ENCODE measurements around the gene NTN3. TPM values are rescaled to one million over a fixed set of nuclear protein-coding genes. Genes with fewer than 3 reads are reported as not detected.

NTN3 gene
- polyA plus RNA-seq, 1 of the 3 experiments (the other 2 are of a cell fraction): 0.28 TPM

GRCh38 chr16:2501946-2502895, 31.1 kb downstream of the NTN3 start:
- Histone ChIP-seq H3K4me2 (no peak overlapping the region), H3K79me2 (ENCODE audit: insufficient read depth) (no peaks in the 10 kb centered on the region), H3K4me1 (ENCODE audit: control insufficient read depth in 1 of 2, insufficient read depth in 2 of 2, low read depth in 1 of 2, low read length in 1 of 2) (peaks cover 0 to 19% of the 10 kb centered on the region in 2 experiments; a peak in 1 of 4 replicates), H3K9me3 (no peaks in the 10 kb centered on the region), H3K4me3 (ENCODE audit: low read depth in 2 of 2, low read length in 1 of 2) (no peak overlapping the region), H3F3A (replicated peaks; ENCODE audit: insufficient read depth) (peaks cover 4% of the 10 kb centered on the region), H3K9ac (no peak overlapping the region), H3K9me2 (no peaks in the 10 kb centered on the region), H3K27me3 (ENCODE audit: insufficient read depth) (no peaks in the 10 kb centered on the region), H4K20me1 (ENCODE audit: insufficient read depth) (0 out of 2 replicates have a peak, but pooled peaks cover 4% of the 10 kb centered on the region), H3K27ac (ENCODE audit: low read depth in 2 of 2, low read length in 1 of 2) (no peak overlapping the region; a peak in 1 of 4 replicates), H3K36me3 (replicated peaks in 1 of 2; ENCODE audit: control insufficient read depth in 1 of 2, insufficient read depth in 2 of 2, low read length in 1 of 2) (peaks cover 0 to 13% of the 10 kb centered on the region in 2 experiments), H2AFZ (ENCODE audit: low read depth) (no peak overlapping the region)
- ChIA-PET CTCF (interaction anchor here (0.6 to 4.3 kb wide), 34 partner anchors 10 to 307 kb away, joined by 3 to 95 read pairs (median 6); partner anchors contain the start of genes ABCA3, AMDHD2, ATP6V0C and CCNF), POLR2A (interaction anchor here (1.0 to 2.6 kb wide), 6 partner anchors 18 to 72 kb away, joined by 4 to 19 read pairs (median 4); partner anchors contain the start of genes AMDHD2, CCNF, NTN3 and TBC1D24)
- DNase-seq: no peak
- TF ChIP-seq USF1 (IDR thresholded peaks at IDR 0.05; ENCODE audit: borderline replicate concordance, low read depth) (no peak), USF2 (IDR thresholded peaks at IDR 0.05; ENCODE audit: borderline replicate concordance, low read depth, low read length) (no peak), NFIC (IDR thresholded peaks at IDR 0.05; ENCODE audit: borderline replicate concordance) (no peak), NRF1 (IDR thresholded peaks at IDR 0.05; ENCODE audit: low read depth, low read length) (no peak), GATA2 (CRISPR knock-in tag; IDR thresholded peaks at IDR 0.05) (no peak), TEAD4 (IDR thresholded peaks at IDR 0.05; ENCODE audit: borderline replicate concordance, insufficient read depth) (no peak), POLR2AphosphoS5 (IDR thresholded peaks at IDR 0.05; ENCODE audit: low read depth, low read length) (no peak), EP300 (IDR thresholded peaks at IDR 0.05; ENCODE audit: borderline replicate concordance in 1 of 2, low read depth in 1 of 2, low read length in 1 of 2) (no peak), CTCF (IDR thresholded peaks at IDR 0.05) (no peak), TCF12 (IDR thresholded peaks at IDR 0.05) (no peak), MAX (IDR thresholded peaks at IDR 0.05; ENCODE audit: low read depth) (no peak), PBX3 (IDR thresholded peaks at IDR 0.05) (no peak), ELF1 (IDR thresholded peaks at IDR 0.05) (no peak), RCOR1 (IDR thresholded peaks at IDR 0.05; ENCODE audit: low read length) (no peak), CHD2 (IDR thresholded peaks at IDR 0.05; ENCODE audit: low read length, partially characterized antibody) (no peak), RFX5 (IDR thresholded peaks at IDR 0.05; ENCODE audit: low read length) (no peak), RXRA (IDR thresholded peaks at IDR 0.05; ENCODE audit: borderline replicate concordance, low read depth) (no peak), TAF1 (IDR thresholded peaks at IDR 0.05; ENCODE audit: borderline replicate concordance, low read depth, low read length) (no peak), FOXJ3 (CRISPR knock-in tag; IDR thresholded peaks at IDR 0.05) (no peak), GABPA (IDR thresholded peaks at IDR 0.05; ENCODE audit: low read depth) (no peak)
- 87% methylated on average over 11 of the region's 18 CpGs for WGBS (ENCODE audit: low lambda C conversion rate)
